NCI-H446 (cell line): ENCODE data around the gene ZNF853.
"Not testable (repeated sequence)": the region's sequence is repeated elsewhere in the genome, so short reads cannot be mapped to it uniquely, and the experiment has no call there.

Source experiments
- DNase-seq, 2 experiments: peaks; one replicate each; lab custom pipeline; 2025; lab: John Stamatoyannopoulos, UW

Gene ZNF853

GRCh38 chr7:6606866-6607583, 8.4 kb upstream of the ZNF853 start:
- no peak for DNase-seq

GRCh38 chr7:6607651-6608051, 7.8 kb upstream of the ZNF853 start:
- DNase-seq: no peak

GRCh38 chr7:6608081-6608480, 7.3 kb upstream of the ZNF853 start:
- no peak for DNase-seq

GRCh38 chr7:6608794-6609193, 6.6 kb upstream of the ZNF853 start:
- DNase-seq: no peak

GRCh38 chr7:6612819-6613218, 2.6 kb upstream of the ZNF853 start:
- DNase-seq: no peak

DNA sequence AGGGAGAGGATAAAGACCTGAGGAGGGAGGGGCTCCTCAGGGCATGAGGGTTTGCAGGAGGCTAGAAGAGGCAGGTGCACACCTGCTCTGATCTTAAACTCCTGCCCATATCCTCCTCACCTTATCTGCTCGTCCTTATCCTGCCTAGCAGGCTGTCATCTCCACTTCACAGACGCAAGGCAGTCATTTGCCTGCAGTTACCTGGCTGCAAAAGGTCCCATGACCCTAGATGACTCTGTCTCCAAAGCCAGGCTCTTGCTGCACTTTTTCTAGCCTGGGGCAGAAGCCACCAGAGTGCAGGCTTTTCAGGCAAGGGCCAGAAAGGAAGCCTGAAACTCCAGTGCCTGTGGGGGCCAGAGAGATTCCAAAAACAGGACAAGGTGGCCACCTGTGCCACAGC, 1.7 kb upstream of the ZNF853 start:
- no peak for DNase-seq

- DNase-seq: no peak
Measured at GRCh38 chr7:6615723-6616555, 529 bp downstream of the ZNF853 start.

DNA sequence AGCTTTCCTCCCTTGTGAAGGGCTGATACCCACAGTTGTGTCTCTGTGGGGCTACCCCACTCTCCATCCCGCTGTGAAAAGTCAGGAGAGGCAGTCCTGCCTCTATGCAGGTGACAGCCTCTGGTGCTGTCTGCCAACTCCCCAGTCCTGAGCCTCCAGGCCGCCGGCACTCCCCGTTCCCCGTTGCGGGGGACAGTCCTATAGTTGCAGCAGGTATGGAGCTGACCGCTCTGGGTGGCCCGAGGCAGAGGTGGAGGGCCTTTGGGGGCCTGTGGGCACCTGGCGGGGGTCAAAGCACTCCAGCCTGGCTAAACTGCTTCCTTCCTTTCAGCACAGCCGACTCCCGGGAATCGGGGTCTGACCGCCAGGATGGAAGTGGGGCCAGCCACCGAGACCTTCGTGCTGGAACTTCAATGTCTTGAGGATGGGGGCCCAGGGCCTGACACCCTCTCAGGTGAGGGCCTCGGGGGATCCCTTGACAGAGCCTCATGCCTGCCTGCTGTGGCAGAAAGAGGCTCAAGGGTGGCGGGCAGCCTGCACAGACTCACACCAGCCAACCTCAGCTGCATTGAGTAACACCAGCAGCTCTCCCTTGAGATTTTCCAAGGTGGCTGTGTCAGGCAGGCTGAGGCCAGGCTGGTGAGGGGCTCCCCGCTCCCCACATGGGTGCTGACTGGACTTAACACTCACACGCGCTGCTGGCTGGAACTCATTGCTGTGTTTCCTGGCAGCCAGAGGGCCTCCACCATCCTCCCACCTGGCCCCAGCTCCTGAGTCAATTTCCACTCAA, 1.6 kb downstream of the ZNF853 start:
- no peak for DNase-seq

DNA sequence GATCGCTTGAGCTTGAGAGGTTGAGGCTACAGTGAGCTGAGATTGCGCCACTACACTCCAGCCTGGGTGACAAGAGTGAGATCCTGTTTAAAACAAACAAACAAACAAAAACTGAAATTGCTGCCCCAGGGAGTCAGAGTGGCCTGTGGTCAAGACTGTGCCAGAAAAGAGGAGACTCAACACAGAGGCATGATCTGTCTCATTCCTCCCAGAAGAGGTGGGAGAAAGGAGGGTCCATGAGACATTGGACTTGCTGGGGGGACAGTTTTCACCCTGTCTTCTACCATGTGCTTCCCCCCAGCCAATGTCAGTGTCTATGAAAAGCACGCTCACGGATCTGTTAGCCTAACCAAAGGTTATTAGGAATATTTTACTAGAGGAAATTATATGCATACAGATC, 3.2 kb downstream of the ZNF853 start:
- no peak for DNase-seq

GRCh38 chr7:6619961-6620360, 4.6 kb downstream of the ZNF853 start:
- no peak for DNase-seq

DNA sequence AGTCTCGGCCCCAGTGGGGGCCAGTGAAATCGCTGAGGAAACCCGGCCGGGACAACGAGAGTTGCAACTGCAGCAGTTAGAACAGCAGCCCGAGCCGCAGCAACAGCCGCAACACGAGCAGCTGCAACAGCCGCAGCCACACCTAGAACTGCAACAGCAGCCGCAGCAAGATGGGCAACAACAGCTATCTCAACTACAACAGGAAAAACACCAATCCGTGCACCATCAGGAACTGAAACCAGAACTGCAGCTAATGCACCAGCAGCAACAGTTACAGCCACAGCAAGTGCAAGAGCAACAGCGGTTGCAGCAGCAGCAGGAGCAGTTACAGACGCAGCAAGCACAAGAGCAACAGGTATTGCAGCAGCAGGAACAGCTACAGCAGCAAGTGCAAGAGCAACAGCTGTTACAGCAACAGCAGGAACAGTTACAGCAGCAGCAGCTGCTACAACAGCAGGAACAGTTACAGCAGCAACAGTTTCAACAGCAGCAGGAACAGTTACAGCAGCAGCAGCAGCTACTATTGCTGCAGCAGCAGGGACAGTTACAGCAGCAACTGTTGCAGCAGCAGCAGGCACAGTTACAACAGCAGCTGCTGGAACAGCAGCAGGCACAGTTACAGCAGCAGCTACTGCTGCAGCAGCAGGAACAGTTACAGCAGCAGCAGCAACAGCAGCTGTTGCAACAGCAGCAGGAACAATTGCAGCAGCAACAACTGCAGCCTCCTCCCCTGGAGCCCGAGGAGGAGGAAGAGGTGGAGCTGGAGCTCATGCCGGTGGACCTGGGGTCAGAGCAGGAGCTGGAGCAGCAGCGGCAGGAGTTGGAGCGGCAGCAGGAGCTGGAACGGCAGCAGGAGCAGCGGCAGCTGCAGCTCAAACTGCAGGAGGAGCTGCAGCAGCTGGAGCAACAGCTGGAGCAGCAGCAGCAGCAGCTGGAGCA, 6.1 kb downstream of the ZNF853 start:
- DNase-seq: no peak

GRCh38 chr7:6622134-6622710, 6.8 kb downstream of the ZNF853 start:
- DNase-seq: no peak

DNA sequence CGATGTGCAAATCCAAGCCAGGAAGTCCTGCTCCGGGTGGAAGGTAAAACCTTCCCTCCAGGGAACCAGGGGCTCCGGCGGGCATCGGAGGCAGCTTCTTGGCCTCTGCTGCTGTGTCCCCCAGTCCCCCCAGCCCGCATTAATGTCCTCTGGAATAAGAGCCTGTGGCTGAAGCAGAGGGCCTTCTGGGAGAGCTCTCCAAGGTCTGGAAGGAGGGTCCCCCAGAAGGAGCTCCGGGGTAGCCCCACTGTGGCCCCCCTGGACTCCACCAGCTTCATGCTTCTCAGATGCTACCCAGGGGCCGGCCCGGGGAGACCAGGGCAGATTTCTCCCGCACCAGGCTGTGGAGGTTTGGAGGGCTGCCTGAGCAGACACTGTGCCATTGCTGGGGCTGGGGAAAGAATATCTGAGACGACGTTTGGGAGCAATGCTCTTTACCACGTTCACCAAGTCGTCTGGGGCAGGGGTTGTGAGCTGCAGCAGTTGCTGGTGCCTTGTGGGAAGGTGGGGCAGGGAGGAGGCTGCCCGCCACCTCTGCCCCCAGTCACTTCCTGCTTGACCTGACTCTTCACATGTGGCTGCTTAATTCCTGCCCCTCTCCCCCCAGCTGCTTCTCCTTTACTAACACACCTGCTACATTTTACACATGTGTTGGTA, 8.3 kb downstream of the ZNF853 start:
- no peak for DNase-seq

DNA sequence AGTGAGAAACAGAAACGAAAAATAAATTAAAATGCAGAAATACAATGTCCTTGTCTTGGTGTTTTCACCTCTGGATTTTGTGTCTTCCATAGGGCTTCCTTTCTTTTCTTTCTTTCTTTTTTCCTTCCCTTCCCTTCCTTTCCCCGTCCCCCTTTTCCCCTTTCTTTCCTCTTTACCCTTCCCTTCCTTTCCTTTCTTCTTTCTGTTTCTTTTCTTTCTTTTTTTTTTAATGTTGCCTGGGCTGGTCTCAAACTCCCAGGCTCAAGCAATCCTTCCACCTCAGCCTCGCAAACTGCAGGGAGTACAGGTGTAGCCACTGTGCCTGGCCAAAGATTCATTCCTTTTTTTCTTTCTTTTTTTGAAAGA, 8.8 kb downstream of the ZNF853 start:
- DNase-seq: no peak

- no peak for DNase-seq
Measured at GRCh38 chr7:6628045-6628444, 12.6 kb downstream of the ZNF853 start.

DNA sequence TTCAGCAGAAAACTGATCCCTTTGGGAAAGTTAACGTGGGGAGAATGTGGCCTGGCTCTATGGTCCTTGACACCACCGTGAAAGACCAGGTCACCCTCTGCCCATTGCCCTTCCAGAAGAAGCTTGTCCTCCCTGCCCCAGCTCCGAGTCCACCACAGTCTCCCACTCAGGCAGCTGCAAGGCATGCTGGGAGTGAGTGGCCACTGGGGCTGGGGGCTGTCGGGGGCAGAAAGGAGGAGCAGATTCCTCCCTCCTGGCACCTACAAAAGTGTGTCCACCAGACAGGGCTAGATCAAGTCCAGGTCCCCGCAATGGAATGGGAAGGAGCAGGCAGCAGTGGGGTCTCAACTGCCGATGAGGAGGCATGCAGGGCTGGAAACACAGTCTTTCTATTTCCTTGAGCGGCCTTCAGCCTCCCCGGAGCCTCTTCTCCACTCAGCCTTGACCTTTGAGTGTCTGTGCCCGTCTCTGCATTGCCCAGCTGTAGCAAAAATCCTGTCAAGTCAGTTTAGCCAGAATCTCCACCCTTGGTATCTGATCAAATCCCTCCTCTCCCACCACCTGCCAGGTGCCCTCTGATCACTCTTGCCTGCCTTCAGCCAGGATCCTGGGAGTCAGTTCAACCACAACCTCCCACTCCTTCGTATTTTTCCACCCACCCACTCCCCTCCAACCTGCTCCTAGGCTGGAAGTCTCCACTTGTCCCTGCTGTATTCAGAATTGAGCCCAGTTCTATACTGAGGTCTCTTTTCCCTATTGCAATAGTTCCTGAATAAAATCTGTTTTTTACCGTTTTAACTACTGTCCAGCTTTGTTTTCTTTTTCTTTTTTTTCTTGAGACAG, 14.8 kb downstream of the ZNF853 start:
- DNase-seq: no peak

- DNase-seq: no peak
Measured at GRCh38 chr7:6631605-6632004, 16.2 kb downstream of the ZNF853 start.

- no peak for DNase-seq
Measured at GRCh38 chr7:6634021-6634420, 18.6 kb downstream of the ZNF853 start.

- DNase-seq: not testable (repeated sequence)
Measured at GRCh38 chr7:6634971-6635370, 19.6 kb downstream of the ZNF853 start.
